HG02870 (cell line): Measurements from ENCODE around the gene NECTIN1.

ENCODE experiments used
- ATAC-seq: cut with Tn5 transposase; IDR thresholded peaks from one replicate; pipeline ENCODE4 v1.9.1; 2021; ENCODE audit warnings: mild to moderate bottlenecking, moderate library complexity; ENCODE audit not compliant: unreplicated experiment

NECTIN1 gene

GRCh38 chr11:119676461-119677020 is 52.5 kb downstream of the NECTIN1 start:
- no peak for ATAC-seq

GRCh38 chr11:119673759-119674336 is 55.2 kb downstream of the NECTIN1 start:
- peak; percentile 91 for ATAC-seq

- ATAC-seq = peak; percentile 16
These were observed 55.8 kb downstream of the NECTIN1 start for GRCh38 chr11:119673052-119673758.

GRCh38 chr11:119672597-119672996 is 56.4 kb downstream of the NECTIN1 start:
- no peak for ATAC-seq

GRCh38 chr11:119671561-119672015 is 57.4 kb downstream of the NECTIN1 start:
- no peak for ATAC-seq

- no peak for ATAC-seq
These were observed 57.9 kb downstream of the NECTIN1 start for GRCh38 chr11:119671051-119671450.

GRCh38 chr11:119669487-119669886 is 59.5 kb downstream of the NECTIN1 start:
- ATAC-seq = no peak

GRCh38 chr11:119668676-119669075 is 60.3 kb downstream of the NECTIN1 start:
- ATAC-seq = no peak

- ATAC-seq = no peak
These were observed 62.4 kb downstream of the NECTIN1 start for GRCh38 chr11:119666463-119667131.

GRCh38 chr11:119666061-119666460 is 62.9 kb downstream of the NECTIN1 start:
- no peak for ATAC-seq

GRCh38 chr11:119664701-119665420 is 64.1 kb downstream of the NECTIN1 start:
- ATAC-seq = no peak

GRCh38 chr11:119664063-119664572 is 64.9 kb downstream of the NECTIN1 start:
- no peak for ATAC-seq

- no peak for ATAC-seq
These were observed 65.7 kb downstream of the NECTIN1 start for GRCh38 chr11:119663279-119663678.

- ATAC-seq = no peak
These were observed 67.8 kb downstream of the NECTIN1 start for GRCh38 chr11:119661226-119661625.

- ATAC-seq = no peak
These were observed 68.9 kb downstream of the NECTIN1 start for GRCh38 chr11:119659971-119660723.

- no peak for ATAC-seq
These were observed 75.9 kb downstream of the NECTIN1 start for GRCh38 chr11:119652907-119653659.

- ATAC-seq = no peak
These were observed 77.0 kb downstream of the NECTIN1 start for GRCh38 chr11:119651802-119652584.

GRCh38 chr11:119650251-119650650 is 78.7 kb downstream of the NECTIN1 start:
- no peak for ATAC-seq

- ATAC-seq = no peak
These were observed 81.7 kb downstream of the NECTIN1 start for GRCh38 chr11:119647254-119647653.
